PC-3 (cell line): ENCODE results near the gene FGF11.
"Not testable (repeated sequence)": the region's sequence is repeated elsewhere in the genome, so short reads cannot be mapped to it uniquely, and the experiment has no call there.

Experiments used
- EZH2 ChIP-seq: fragments of 300-600 bp; sonication (generic); IDR thresholded peaks from one replicate; pipeline ENCODE4 v1.6.1; 2017; ENCODE audit warnings: antibody characterized with exemption, mild to moderate bottlenecking, low read length; ENCODE audit not compliant: unreplicated experiment
- EZH2phosphoT487 ChIP-seq: fragments of 300-600 bp; sonication (generic); IDR thresholded peaks from 2 replicates; pipeline ENCODE4 v1.6.1; 2018; ENCODE audit warnings: mild to moderate bottlenecking, antibody characterized with exemption, low read length, borderline replicate concordance
- TF ChIP-seq, protein P1 (sequence below): fragments of 300-600 bp; sonication (generic); conservative IDR thresholded peaks from 2 replicates; pipeline ENCODE4 v1.5.1; 2017; ENCODE audit warnings: antibody characterized with exemption, low read depth, mild to moderate bottlenecking, low read length

DNA sequence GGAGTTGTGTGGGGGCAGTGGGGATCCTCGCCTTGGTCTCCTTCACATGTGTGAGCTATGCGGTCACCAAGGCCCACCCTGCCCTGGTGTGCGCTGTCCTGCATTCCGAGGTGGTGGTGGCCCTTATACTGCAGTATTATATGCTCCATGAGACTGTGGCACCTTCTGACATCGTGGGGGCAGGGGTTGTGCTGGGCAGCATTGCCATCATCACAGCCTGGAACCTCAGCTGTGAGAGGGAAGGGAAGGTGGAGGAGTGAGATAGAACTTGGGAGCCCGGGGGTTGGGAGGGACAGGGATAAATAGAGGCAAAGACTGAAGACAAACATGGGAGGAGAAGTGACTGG is 43.4 kb downstream of the FGF11 start:
- TF ChIP-seq, protein P1, sequence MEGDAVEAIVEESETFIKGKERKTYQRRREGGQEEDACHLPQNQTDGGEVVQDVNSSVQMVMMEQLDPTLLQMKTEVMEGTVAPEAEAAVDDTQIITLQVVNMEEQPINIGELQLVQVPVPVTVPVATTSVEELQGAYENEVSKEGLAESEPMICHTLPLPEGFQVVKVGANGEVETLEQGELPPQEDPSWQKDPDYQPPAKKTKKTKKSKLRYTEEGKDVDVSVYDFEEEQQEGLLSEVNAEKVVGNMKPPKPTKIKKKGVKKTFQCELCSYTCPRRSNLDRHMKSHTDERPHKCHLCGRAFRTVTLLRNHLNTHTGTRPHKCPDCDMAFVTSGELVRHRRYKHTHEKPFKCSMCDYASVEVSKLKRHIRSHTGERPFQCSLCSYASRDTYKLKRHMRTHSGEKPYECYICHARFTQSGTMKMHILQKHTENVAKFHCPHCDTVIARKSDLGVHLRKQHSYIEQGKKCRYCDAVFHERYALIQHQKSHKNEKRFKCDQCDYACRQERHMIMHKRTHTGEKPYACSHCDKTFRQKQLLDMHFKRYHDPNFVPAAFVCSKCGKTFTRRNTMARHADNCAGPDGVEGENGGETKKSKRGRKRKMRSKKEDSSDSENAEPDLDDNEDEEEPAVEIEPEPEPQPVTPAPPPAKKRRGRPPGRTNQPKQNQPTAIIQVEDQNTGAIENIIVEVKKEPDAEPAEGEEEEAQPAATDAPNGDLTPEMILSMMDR, result not testable (repeated sequence)
- not testable (repeated sequence) for TF ChIP-seq EZH2, EZH2phosphoT487
